ENCODE data around the gene SATB1. TPM values are rescaled to one million over a fixed set of nuclear protein-coding genes. Genes with fewer than 3 reads are reported as not detected.

Gene SATB1
- total RNA-seq, 4 donors from 2014 or later: 24.4 to 47.9 (median 37.2) TPM

DNA sequence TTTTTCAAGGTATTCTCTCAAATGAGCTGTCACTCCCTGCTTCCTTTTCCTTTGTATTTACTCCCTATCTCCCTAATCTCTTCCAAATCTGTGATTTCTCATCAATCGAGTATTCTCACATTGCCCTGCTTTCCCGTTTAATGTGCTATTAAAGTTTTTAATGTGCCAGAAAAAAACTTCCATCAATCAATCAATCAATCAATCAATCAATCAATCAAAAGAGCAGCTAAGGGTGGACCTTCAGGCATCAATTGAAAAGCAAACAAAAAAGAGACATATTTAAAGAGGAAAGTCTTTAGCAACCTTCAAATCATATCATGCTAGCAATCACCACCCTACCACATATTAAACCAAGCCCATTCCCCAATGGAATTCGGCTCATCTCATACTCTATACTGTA, 58.9 kb downstream of the SATB1 start:
- TF ChIP-seq, protein P1, sequence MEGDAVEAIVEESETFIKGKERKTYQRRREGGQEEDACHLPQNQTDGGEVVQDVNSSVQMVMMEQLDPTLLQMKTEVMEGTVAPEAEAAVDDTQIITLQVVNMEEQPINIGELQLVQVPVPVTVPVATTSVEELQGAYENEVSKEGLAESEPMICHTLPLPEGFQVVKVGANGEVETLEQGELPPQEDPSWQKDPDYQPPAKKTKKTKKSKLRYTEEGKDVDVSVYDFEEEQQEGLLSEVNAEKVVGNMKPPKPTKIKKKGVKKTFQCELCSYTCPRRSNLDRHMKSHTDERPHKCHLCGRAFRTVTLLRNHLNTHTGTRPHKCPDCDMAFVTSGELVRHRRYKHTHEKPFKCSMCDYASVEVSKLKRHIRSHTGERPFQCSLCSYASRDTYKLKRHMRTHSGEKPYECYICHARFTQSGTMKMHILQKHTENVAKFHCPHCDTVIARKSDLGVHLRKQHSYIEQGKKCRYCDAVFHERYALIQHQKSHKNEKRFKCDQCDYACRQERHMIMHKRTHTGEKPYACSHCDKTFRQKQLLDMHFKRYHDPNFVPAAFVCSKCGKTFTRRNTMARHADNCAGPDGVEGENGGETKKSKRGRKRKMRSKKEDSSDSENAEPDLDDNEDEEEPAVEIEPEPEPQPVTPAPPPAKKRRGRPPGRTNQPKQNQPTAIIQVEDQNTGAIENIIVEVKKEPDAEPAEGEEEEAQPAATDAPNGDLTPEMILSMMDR (IDR thresholded peaks at IDR 0.05; ENCODE audit: low read depth): no peak

DNA sequence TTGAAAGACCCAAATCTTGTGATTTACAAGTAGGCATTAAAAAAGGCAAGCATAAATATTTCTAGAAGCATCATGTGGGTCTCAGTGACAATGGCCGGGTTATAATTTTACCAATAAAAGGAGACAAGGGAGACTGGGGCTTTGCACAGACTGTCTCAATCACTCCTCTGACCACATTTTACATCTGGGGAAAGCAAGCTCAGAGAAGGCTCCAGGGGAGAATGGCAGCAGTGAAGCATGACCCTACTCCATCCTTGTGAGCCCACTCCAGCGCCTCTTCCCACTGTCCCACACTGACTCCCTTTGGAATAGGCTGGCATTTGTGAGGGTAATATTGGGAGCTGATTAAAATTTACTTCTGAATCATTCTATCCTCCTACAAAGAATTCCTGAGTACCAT, 61.8 kb downstream of the SATB1 start:
- TF ChIP-seq, protein P1 (IDR thresholded peaks at IDR 0.05; ENCODE audit: low read depth): no peak

DNA sequence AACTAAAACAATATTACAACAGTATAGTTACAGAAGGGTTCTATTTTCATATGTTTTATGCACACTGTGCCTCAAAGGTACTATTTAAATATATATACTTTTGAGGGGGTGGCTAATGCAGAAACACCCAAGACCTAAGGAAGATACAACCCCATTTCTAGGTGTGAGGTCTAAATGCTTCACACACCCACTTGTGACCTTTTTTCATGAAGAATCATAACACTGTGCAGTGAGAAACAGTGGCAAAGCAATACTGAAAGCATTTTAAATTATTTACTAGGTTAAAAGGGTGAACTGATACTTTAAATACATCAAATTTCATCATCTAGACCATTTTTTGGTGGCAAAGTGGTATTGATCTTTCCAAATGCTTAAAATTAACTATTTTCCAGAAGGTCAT, 67.4 kb downstream of the SATB1 start:
- TF ChIP-seq, protein P1 (IDR thresholded peaks at IDR 0.05; ENCODE audit: low read depth): no peak

DNA sequence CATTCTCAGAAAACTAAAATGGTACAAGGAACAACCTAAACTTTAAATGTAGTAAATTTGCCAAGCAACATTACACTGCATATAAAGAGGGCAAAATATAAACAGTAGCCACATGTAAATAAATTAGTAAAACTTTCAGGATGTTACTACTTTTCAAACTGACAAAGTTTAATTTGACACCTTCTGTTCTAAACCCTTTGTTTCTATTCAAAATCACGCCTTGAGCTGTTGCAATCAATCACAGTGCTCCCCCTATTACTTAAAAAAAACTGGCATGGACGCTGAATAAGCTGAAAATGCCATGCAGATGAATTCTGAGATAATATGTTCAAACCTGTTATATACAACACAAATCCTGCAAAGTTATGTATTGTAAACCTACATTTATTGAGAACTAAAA, 69.3 kb downstream of the SATB1 start:
- TF ChIP-seq, protein P1 (IDR thresholded peaks at IDR 0.05; ENCODE audit: low read depth): no peak

DNA sequence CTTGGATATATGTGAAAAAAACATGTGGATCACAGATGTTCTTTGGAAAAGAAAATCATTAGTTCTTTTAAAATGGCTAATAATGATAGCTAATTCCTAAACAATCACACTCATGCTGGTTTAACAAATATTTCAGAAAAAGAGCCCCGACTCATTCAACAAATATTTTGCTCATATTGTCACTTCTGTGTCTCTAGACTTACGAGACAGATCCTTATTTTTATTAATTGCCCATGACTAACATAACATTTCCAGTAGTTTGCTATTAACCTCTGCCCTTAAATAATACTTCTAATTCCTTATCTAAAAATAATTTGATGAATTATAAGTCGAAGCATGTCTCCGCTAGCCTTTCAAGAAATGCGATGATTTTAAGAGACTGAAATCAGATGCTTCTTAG, 70.4 kb downstream of the SATB1 start:
- TF ChIP-seq, protein P1 (IDR thresholded peaks at IDR 0.05; ENCODE audit: low read depth): no peak

DNA sequence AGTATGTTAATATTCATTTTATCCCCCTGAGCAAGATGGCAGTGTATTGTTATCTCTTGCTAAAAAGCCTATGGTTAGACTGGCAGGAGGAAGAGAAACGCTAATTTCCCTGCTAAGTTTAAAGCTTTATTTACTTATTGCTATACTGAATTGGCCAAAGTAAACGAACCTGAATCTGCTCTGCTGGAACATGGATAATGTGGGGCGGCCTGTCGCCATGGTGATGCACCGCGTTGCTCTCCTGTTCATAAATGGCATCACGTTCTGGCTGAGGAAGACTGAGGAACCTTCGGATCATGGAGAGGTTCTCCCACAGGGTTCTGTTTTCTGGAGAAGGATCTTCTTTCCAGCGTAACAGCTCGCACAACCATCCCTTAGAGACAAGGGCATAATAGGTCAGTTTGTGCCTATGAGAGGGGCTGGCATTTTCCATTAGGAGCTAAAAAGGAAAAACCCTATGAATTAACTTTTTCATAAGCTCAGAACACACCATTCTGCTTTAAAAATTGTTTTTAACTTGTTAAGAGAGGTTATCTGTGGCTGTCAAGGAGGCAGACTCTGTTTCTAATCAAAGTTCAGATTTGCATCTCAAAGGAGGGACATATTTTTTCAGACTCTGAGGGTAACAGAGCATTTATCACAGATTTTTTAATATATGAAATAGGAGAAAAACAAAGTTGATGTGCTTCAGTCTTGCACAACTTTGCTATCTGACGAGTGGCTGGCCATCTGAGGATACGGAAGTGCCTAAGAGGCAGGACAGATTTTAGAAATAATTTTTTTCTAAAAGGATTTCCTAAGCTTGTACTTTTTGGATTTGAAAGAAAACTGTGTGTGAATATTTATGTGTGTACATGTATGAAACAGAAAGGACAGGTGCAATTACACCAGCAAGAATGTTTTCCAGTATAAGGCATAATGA, 73.1 kb downstream of the SATB1 start:
- TF ChIP-seq, protein P1 (IDR thresholded peaks at IDR 0.05; ENCODE audit: low read depth): no peak

DNA sequence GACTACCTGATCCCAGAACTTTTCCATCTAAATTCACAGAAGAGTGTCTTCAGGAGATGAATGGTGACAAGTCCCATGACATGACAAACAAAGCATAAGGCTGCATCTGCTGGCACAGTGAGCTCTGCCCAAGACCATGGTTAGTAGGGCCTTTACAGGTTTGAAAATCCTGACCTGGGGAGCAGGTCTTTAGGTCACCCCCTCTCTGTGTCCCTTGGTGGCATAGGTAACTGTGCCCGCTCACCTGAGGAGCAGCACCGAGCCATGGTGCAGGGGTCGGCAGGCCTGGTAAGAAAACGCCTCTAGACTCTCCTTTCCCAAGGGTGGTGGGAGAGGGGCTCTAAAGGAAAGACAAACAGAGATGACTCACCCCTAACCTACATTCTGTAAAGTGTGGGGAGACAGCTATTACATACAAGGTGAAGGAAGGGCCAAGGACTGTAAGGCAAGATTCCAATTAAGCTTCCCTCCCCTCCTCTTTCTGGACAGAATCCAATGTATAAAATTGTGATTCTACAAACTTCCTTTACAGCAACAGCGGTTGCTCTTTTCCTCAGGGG, 74.0 kb downstream of the SATB1 start:
- TF ChIP-seq, protein P1 (IDR thresholded peaks at IDR 0.05; ENCODE audit: low read depth): no peak

Data from subcutaneous adipose tissue (tissue), 4 donors.